ENCODE results near the gene EML4. TPM values are rescaled to one million over a fixed set of nuclear protein-coding genes. Genes with fewer than 3 reads are reported as not detected.
"Not testable (repeated sequence)": the region's sequence is repeated elsewhere in the genome, so short reads cannot be mapped to it uniquely, and the experiment has no call there.

The EML4 gene
- total and polyA plus RNA-seq, 3 experiments from 2014 or later, result 58.0 to 70.8 (median 61.5) TPM

GRCh38 chr2:42168459-42169099, 574 bp upstream of the EML4 start:
- ChIA-PET CTCF (interaction anchor here (7.2 kb wide), 1 partner anchor 73 kb away, joined by 34 read pairs; no protein-coding TSS in a partner anchor), POLR2A (no interaction called here)
- Mint-ChIP-seq H3K36me3 (peaks cover 0 to 8% (median 3%) of the 10 kb centered on the region in 3 donors), H3K4me1 (peaks cover 4 to 26% (median 17%) of the 10 kb centered on the region in 3 donors), H3K27ac (peak overlapping the region in 6 of 8 donors; percentile 83 to 92 (median 90)), H3K4me3 (peak overlapping the region in 2 of 7 donors; percentile 33 to 41), H3K27me3 (no peaks in the 10 kb centered on the region), H3K9me3 (no peaks in the 10 kb centered on the region)
- H3K27ac ChIP-seq (ENCODE audit: low read depth, low read length), result peak overlapping the region; percentile 36
- no peaks in the 10 kb centered on the region for H3K27me3 ChIP-seq (ENCODE audit: insufficient read depth, low read length, poor library complexity, severe bottlenecking)
- H3K36me3 ChIP-seq (ENCODE audit: insufficient read depth, low read length), result no peaks in the 10 kb centered on the region
- peaks cover 18% of the 10 kb centered on the region for H3K4me1 ChIP-seq (ENCODE audit: insufficient read depth, low read length)
- no peaks in the 10 kb centered on the region for H3K9me3 ChIP-seq (ENCODE audit: low read length)
- peak overlapping the region; percentile 17 for H3K4me3 ChIP-seq (ENCODE audit: low read length)
- DNase-seq, result no peak

GRCh38 chr2:42169874-42170521, 845 bp downstream of the EML4 start:
- Histone ChIP-seq H3K27ac (ENCODE audit: low read depth, low read length) (peak overlapping the region; percentile 84), H3K4me1 (ENCODE audit: insufficient read depth, low read length) (peaks cover 26% of the 10 kb centered on the region), H3K36me3 (ENCODE audit: insufficient read depth, low read length) (no peaks in the 10 kb centered on the region), H3K9me3 (ENCODE audit: low read length) (no peaks in the 10 kb centered on the region), H3K27me3 (ENCODE audit: insufficient read depth, low read length, poor library complexity, severe bottlenecking) (no peaks in the 10 kb centered on the region), H3K4me3 (ENCODE audit: low read length) (peak overlapping the region; percentile 87)
- no peaks in the 10 kb centered on the region for H3K9me3 Mint-ChIP-seq
- no peak overlapping the region for H3K4me3 Mint-ChIP-seq
- H3K36me3 Mint-ChIP-seq, result peaks cover 0 to 10% (median 0%) of the 10 kb centered on the region in 3 donors
- H3K27ac Mint-ChIP-seq, result no peak overlapping the region
- ChIA-PET POLR2A (interaction anchor here (3.0 to 3.6 kb wide), 2 partner anchors 37 to 64 kb away, joined by 15 to 25 read pairs; no protein-coding TSS in a partner anchor), CTCF (interaction anchor here (1.4 to 7.2 kb wide), 4 partner anchors 34 to 75 kb away, joined by 3 to 34 read pairs (median 8); no protein-coding TSS in a partner anchor)
- no peaks in the 10 kb centered on the region for H3K27me3 Mint-ChIP-seq
- peaks cover 17 to 40% (median 21%) of the 10 kb centered on the region in 3 donors for H3K4me1 Mint-ChIP-seq
- DNase-seq, result peak in 2 of 5 donors; percentile 2 to 24

- peak overlapping the region; percentile 84 for H3K27ac ChIP-seq (ENCODE audit: low read depth, low read length)
- ChIA-PET CTCF (interaction anchor here (0.5 to 7.2 kb wide), 9 partner anchors 16 to 76 kb away, joined by 3 to 34 read pairs (median 3); no protein-coding TSS in a partner anchor), POLR2A (interaction anchor here (0.6 to 3.6 kb wide), 6 partner anchors 38 to 75 kb away, joined by 3 to 25 read pairs (median 4); no protein-coding TSS in a partner anchor)
- Mint-ChIP-seq H3K36me3 (peaks cover 0 to 13% (median 0%) of the 10 kb centered on the region in 3 donors), H3K9me3 (no peaks in the 10 kb centered on the region), H3K4me1 (peaks cover 21 to 44% (median 23%) of the 10 kb centered on the region in 3 donors), H3K27ac (no peak overlapping the region), H3K27me3 (no peaks in the 10 kb centered on the region), H3K4me3 (no peak overlapping the region)
- no peaks in the 10 kb centered on the region for H3K9me3 ChIP-seq (ENCODE audit: low read length)
- no peaks in the 10 kb centered on the region for H3K27me3 ChIP-seq (ENCODE audit: insufficient read depth, low read length, poor library complexity, severe bottlenecking)
- H3K4me3 ChIP-seq (ENCODE audit: low read length), result peak overlapping the region; percentile 87
- no peaks in the 10 kb centered on the region for H3K36me3 ChIP-seq (ENCODE audit: insufficient read depth, low read length)
- no peak for DNase-seq
- peaks cover 28% of the 10 kb centered on the region for H3K4me1 ChIP-seq (ENCODE audit: insufficient read depth, low read length)
Observed at GRCh38 chr2:42170619-42171395, 1.7 kb downstream of the EML4 start.

GRCh38 chr2:42171396-42171980, 2.3 kb downstream of the EML4 start:
- Mint-ChIP-seq H3K4me1 (peaks cover 28 to 51% (median 30%) of the 10 kb centered on the region in 3 donors), H3K4me3 (no peak overlapping the region), H3K36me3 (peaks cover 0 to 20% (median 4%) of the 10 kb centered on the region in 3 donors), H3K9me3 (no peaks in the 10 kb centered on the region), H3K27me3 (no peaks in the 10 kb centered on the region), H3K27ac (no peak overlapping the region)
- H3K36me3 ChIP-seq (ENCODE audit: insufficient read depth, low read length), result no peaks in the 10 kb centered on the region
- peak overlapping the region; percentile 87 for H3K4me3 ChIP-seq (ENCODE audit: low read length)
- H3K27ac ChIP-seq (ENCODE audit: low read depth, low read length), result peak overlapping the region; percentile 84
- DNase-seq, result peak in 2 of 5 donors; percentile 23 to 35
- no peaks in the 10 kb centered on the region for H3K9me3 ChIP-seq (ENCODE audit: low read length)
- CTCF ChIA-PET, result interaction anchor here (0.5 to 7.2 kb wide), 10 partner anchors 11 to 76 kb away, joined by 3 to 34 read pairs (median 4); no protein-coding TSS in a partner anchor
- peaks cover 34% of the 10 kb centered on the region for H3K4me1 ChIP-seq (ENCODE audit: insufficient read depth, low read length)
- no peaks in the 10 kb centered on the region for H3K27me3 ChIP-seq (ENCODE audit: insufficient read depth, low read length, poor library complexity, severe bottlenecking)
- POLR2A ChIA-PET, result interaction anchor here (0.6 to 3.6 kb wide), 6 partner anchors 38 to 74 kb away, joined by 3 to 25 read pairs (median 4); no protein-coding TSS in a partner anchor

GRCh38 chr2:42172020-42172419, 2.9 kb downstream of the EML4 start:
- peak overlapping the region; percentile 87 for H3K4me3 ChIP-seq (ENCODE audit: low read length)
- H3K9me3 ChIP-seq (ENCODE audit: low read length), result no peaks in the 10 kb centered on the region
- H3K36me3 ChIP-seq (ENCODE audit: insufficient read depth, low read length), result no peaks in the 10 kb centered on the region
- ChIA-PET POLR2A (interaction anchor here (3.0 to 3.6 kb wide), 2 partner anchors 39 to 66 kb away, joined by 15 to 25 read pairs; no protein-coding TSS in a partner anchor), CTCF (interaction anchor here (0.9 to 2.9 kb wide), 5 partner anchors 11 to 66 kb away, joined by 4 to 9 read pairs (median 7); no protein-coding TSS in a partner anchor)
- Mint-ChIP-seq H3K27me3 (no peaks in the 10 kb centered on the region), H3K27ac (peak overlapping the region in 1 of 8 donors; percentile 19), H3K9me3 (no peaks in the 10 kb centered on the region), H3K36me3 (peaks cover 0 to 23% (median 5%) of the 10 kb centered on the region in 3 donors), H3K4me3 (no peak overlapping the region), H3K4me1 (peaks cover 33 to 57% (median 33%) of the 10 kb centered on the region in 3 donors)
- H3K27me3 ChIP-seq (ENCODE audit: insufficient read depth, low read length, poor library complexity, severe bottlenecking), result no peaks in the 10 kb centered on the region
- H3K4me1 ChIP-seq (ENCODE audit: insufficient read depth, low read length), result peaks cover 39% of the 10 kb centered on the region
- H3K27ac ChIP-seq (ENCODE audit: low read depth, low read length), result no peak overlapping the region
- DNase-seq, result no peak

- no peak for DNase-seq
- H3K27me3 ChIP-seq (ENCODE audit: insufficient read depth, low read length, poor library complexity, severe bottlenecking), result no peaks in the 10 kb centered on the region
- H3K27ac Mint-ChIP-seq, result peak overlapping the region in 2 of 8 donors; percentile 44 to 94
- H3K4me3 Mint-ChIP-seq, result no peak overlapping the region
- no peaks in the 10 kb centered on the region for H3K36me3 ChIP-seq (ENCODE audit: insufficient read depth, low read length)
- no peak overlapping the region for H3K27ac ChIP-seq (ENCODE audit: low read depth, low read length)
- peaks cover 37 to 62% (median 39%) of the 10 kb centered on the region in 3 donors for H3K4me1 Mint-ChIP-seq
- H3K4me3 ChIP-seq (ENCODE audit: low read length), result peak overlapping the region; percentile 87
- CTCF ChIA-PET, result interaction anchor here (1.4 to 2.2 kb wide), 4 partner anchors 10 to 76 kb away, joined by 3 to 8 read pairs (median 4); no protein-coding TSS in a partner anchor
- H3K9me3 ChIP-seq (ENCODE audit: low read length), result no peaks in the 10 kb centered on the region
- POLR2A ChIA-PET, result interaction anchor here (1.8 to 3.6 kb wide), 2 partner anchors 39 to 46 kb away, joined by 4 to 25 read pairs; no protein-coding TSS in a partner anchor
- H3K4me1 ChIP-seq (ENCODE audit: insufficient read depth, low read length), result peaks cover 44% of the 10 kb centered on the region
- H3K27me3 Mint-ChIP-seq, result no peaks in the 10 kb centered on the region
- H3K9me3 Mint-ChIP-seq, result no peaks in the 10 kb centered on the region
- peaks cover 0 to 25% (median 5%) of the 10 kb centered on the region in 3 donors for H3K36me3 Mint-ChIP-seq
Observed at GRCh38 chr2:42172566-42172965, 3.4 kb downstream of the EML4 start.

- peak overlapping the region in 2 of 8 donors; percentile 73 to 94 for H3K27ac Mint-ChIP-seq
- H3K36me3 ChIP-seq (ENCODE audit: insufficient read depth, low read length); H3K9me3 Mint-ChIP-seq; H3K9me3 ChIP-seq (ENCODE audit: low read length); H3K27me3 ChIP-seq (ENCODE audit: insufficient read depth, low read length, poor library complexity, severe bottlenecking); DNase-seq; H3K4me3 Mint-ChIP-seq; H3K27me3 Mint-ChIP-seq; H3K27ac ChIP-seq (ENCODE audit: low read depth, low read length): not testable (repeated sequence)
- H3K4me3 ChIP-seq (ENCODE audit: low read length), result peak overlapping the region; percentile 35
- H3K36me3 Mint-ChIP-seq, result peaks cover 0 to 32% (median 9%) of the 10 kb centered on the region in 3 donors
- POLR2A ChIA-PET, result interaction anchor here (1.8 kb wide), 1 partner anchor 47 kb away, joined by 4 read pairs; no protein-coding TSS in a partner anchor
- peaks cover 53% of the 10 kb centered on the region for H3K4me1 ChIP-seq (ENCODE audit: insufficient read depth, low read length)
- CTCF ChIA-PET, result interaction anchor here (1.4 to 2.2 kb wide), 5 partner anchors 9 to 304 kb away, joined by 3 to 8 read pairs (median 5); no protein-coding TSS in a partner anchor
- peaks cover 45 to 68% (median 48%) of the 10 kb centered on the region in 3 donors for H3K4me1 Mint-ChIP-seq
Observed at GRCh38 chr2:42173467-42173866, 4.3 kb downstream of the EML4 start.

Data from CD8-positive, alpha-beta memory T cell (primary cell).